ENCODE results near the gene SLC25A42. TPM values are rescaled to one million over a fixed set of nuclear protein-coding genes. Genes with fewer than 3 reads are reported as not detected.
"Not testable (repeated sequence)": the region's sequence is repeated elsewhere in the genome, so short reads cannot be mapped to it uniquely, and the experiment has no call there.

SLC25A42 gene
- total and polyA plus RNA-seq, 2 donors (not counting 3 experiments of a cell fraction or from before 2014, with no cell fraction given) = 6.2 to 6.3 TPM

GRCh38 chr19:19106056-19106551 lies 42.3 kb downstream of the SLC25A42 start:
- H3K79me2 ChIP-seq (ENCODE audit: control insufficient read depth, insufficient read depth, low read length) = no peaks in the 10 kb centered on the region
- H3K9me1 ChIP-seq (replicated peaks; ENCODE audit: control insufficient read depth, extremely low read depth, insufficient read depth, low read length) = no peaks in the 10 kb centered on the region
- no peaks in the 10 kb centered on the region for H3K36me3 ChIP-seq (ENCODE audit: control insufficient read depth in 2 of 2, extremely low read depth in 1 of 2, insufficient read depth in 2 of 2, low read length in 2 of 2)
- intact Hi-C loops (cut with micrococcal nuclease) = loop anchor here (5.0 kb wide), 1 partner anchor 44 kb away; the partner anchor contains the start of gene SLC25A42
- TF ChIP-seq MAX (IDR thresholded peaks at IDR 0.05; ENCODE audit: insufficient read depth, insufficient read length) (no peak), CTCF (IDR thresholded peaks at IDR 0.05; ENCODE audit: extremely low read depth in 1 of 2, insufficient read depth in 1 of 2, low read depth in 1 of 2, low read length in 2 of 2) (no peak), GATA2 (IDR thresholded peaks at IDR 0.05; ENCODE audit: insufficient read depth, insufficient read length, low read depth, low read length) (no peak), JUN (IDR thresholded peaks at IDR 0.05; ENCODE audit: borderline replicate concordance, insufficient read depth, insufficient read length, low read depth) (no peak), FOS (IDR thresholded peaks at IDR 0.05; ENCODE audit: borderline replicate concordance, insufficient read depth, low read length) (no peak), MYC (IDR thresholded peaks at IDR 0.05; ENCODE audit: low read depth, low read length) (no peak), POLR2AphosphoS5 (IDR thresholded peaks at IDR 0.05; ENCODE audit: insufficient read depth, low read depth, low read length) (no peak), POLR2A (IDR thresholded peaks at IDR 0.05; ENCODE audit: low read depth, low read length) (no peak), EZH2 (IDR thresholded peaks at IDR 0.05; ENCODE audit: borderline replicate concordance, low read depth, low read length, severe bottlenecking) (no peak)
- H3K9ac ChIP-seq (replicated peaks; ENCODE audit: extremely low read depth, insufficient read depth, low read length) = peak overlapping the region; percentile 17
- no peak overlapping the region for H3K27ac ChIP-seq (ENCODE audit: insufficient read depth, low read depth, low read length)
- ChIA-PET POLR2A (interaction anchor here (0.7 kb wide), 1 partner anchor 1173 kb away, joined by 6 read pairs; no protein-coding TSS in a partner anchor), CTCF (interaction anchor here (0.8 to 2.0 kb wide), 4 partner anchors 10 to 43 kb away, joined by 3 to 5 read pairs (median 4); no protein-coding TSS in a partner anchor)
- FAIRE-seq (peak; percentile 40), DNase-seq (ENCODE audit: low read depth, low spot score) (no peak)
- no TSS peak for BruUV-seq (replicated peaks)
- no peaks in the 10 kb centered on the region for H3K9me3 ChIP-seq (replicated peaks; ENCODE audit: control insufficient read depth, insufficient read depth, low read length)
- dilution Hi-C loops (cut with MboI; ENCODE audit: extremely low pct_ligation_motif_present, low sequenced_read_pairs) = no loop called here
- no peaks in the 10 kb centered on the region for H3K27me3 ChIP-seq (ENCODE audit: control insufficient read depth in 2 of 2, insufficient read depth in 2 of 2, low read length in 2 of 2)
- H3K4me1 ChIP-seq (ENCODE audit: control insufficient read depth, extremely low read depth, insufficient read depth, low read length) = no peaks in the 10 kb centered on the region
- H3K4me2 ChIP-seq (ENCODE audit: insufficient read depth, low read length) = peak overlapping the region; percentile 81
- H3K4me3 ChIP-seq (replicated peaks in 1 of 3; ENCODE audit: insufficient read depth in 1 of 3, low read depth in 1 of 3, low read length in 3 of 3) = peak overlapping the region in 2 of 3 experiments; percentile 34 to 52
- H4K20me1 ChIP-seq (replicated peaks; ENCODE audit: control insufficient read depth, extremely low read depth, insufficient read depth, low read length) = no peaks in the 10 kb centered on the region
- peak overlapping the region; percentile 98 for H2AFZ ChIP-seq (ENCODE audit: low read depth, low read length)

- H3K9ac ChIP-seq (replicated peaks; ENCODE audit: extremely low read depth, insufficient read depth, low read length); H3K4me2 ChIP-seq (ENCODE audit: insufficient read depth, low read length); dilution Hi-C loops (cut with MboI; ENCODE audit: extremely low pct_ligation_motif_present, low sequenced_read_pairs); H3K36me3 ChIP-seq (ENCODE audit: control insufficient read depth in 2 of 2, extremely low read depth in 1 of 2, insufficient read depth in 2 of 2, low read length in 2 of 2); H3K27ac ChIP-seq (ENCODE audit: insufficient read depth, low read depth, low read length); H3K4me3 ChIP-seq (replicated peaks in 1 of 3; ENCODE audit: insufficient read depth in 1 of 3, low read depth in 1 of 3, low read length in 3 of 3); DNase-seq (ENCODE audit: low read depth, low spot score); H3K9me1 ChIP-seq (replicated peaks; ENCODE audit: control insufficient read depth, extremely low read depth, insufficient read depth, low read length); H3K27me3 ChIP-seq (ENCODE audit: control insufficient read depth in 2 of 2, insufficient read depth in 2 of 2, low read length in 2 of 2); H3K79me2 ChIP-seq (ENCODE audit: control insufficient read depth, insufficient read depth, low read length); H3K9me3 ChIP-seq (replicated peaks; ENCODE audit: control insufficient read depth, insufficient read depth, low read length); H4K20me1 ChIP-seq (replicated peaks; ENCODE audit: control insufficient read depth, extremely low read depth, insufficient read depth, low read length); H2AFZ ChIP-seq (ENCODE audit: low read depth, low read length); FAIRE-seq; H3K4me1 ChIP-seq (ENCODE audit: control insufficient read depth, extremely low read depth, insufficient read depth, low read length); CTCF ChIA-PET; POLR2A ChIA-PET; BruUV-seq (replicated peaks): not testable (repeated sequence)
- intact Hi-C loops (cut with micrococcal nuclease) = loop anchor here (5.0 kb wide), 1 partner anchor 45 kb away; the partner anchor contains the start of gene SLC25A42
Measured at GRCh38 chr19:19106938-19107337, 43.1 kb downstream of the SLC25A42 start.
